Panc1 (cell line): ENCODE results near the gene ZNF629. TPM values are rescaled to one million over a fixed set of nuclear protein-coding genes. Genes with fewer than 3 reads are reported as not detected.
A peak's percentile ranks its signal among the peaks of the same experiment; 100 is the strongest.

Source experiments
- ATAC-seq: fragments of 200-7000 bp; cut with Tn5 transposase; 2 replicates; pipeline ENCODE4 v1.9.1; 2020; ENCODE audit warnings: mild to moderate bottlenecking, moderate library complexity
- BruUV-seq: library from RNA; stranded (reverse); fragments of 400-500 nt; replicated peaks from 2 replicates; lab custom pipeline; 2021; lab: Mats Ljungman, UMichigan
- CTCF ChIA-PET: fragments of 300-600 bp; sonication (Branson Sonifier 250); formaldehyde crosslinking; loops from one replicate; lab custom pipeline; 2022; ENCODE audit warnings: antibody characterized with exemption; lab: Charles Lee
- POLR2A ChIA-PET: fragments of 300-600 bp; sonication (Branson Sonifier 250); formaldehyde crosslinking; loops from one replicate; lab custom pipeline; 2022; ENCODE audit warnings: antibody characterized with exemption; lab: Charles Lee
- DNase-seq: peaks from one replicate; pipeline ENCODE4 v3.0.0-alpha.2; 2010; ENCODE audit warnings: low read depth, low spot score
- H3K27ac ChIP-seq: 2 replicates; pipeline ENCODE4 v1.5.1; 2011; ENCODE audit warnings: mild to moderate bottlenecking, low read length, inconsistent platforms
- H3K27me3 ChIP-seq: fragments of 200-500 bp; sonication (Bioruptor generic); 2 replicates; pipeline ENCODE4 v1.6.0; 2014; ENCODE audit warnings: low read length, inconsistent platforms; ENCODE audit not compliant: control insufficient read depth, insufficient read depth
- H3K36me3 ChIP-seq: fragments of 200-500 bp; sonication (Bioruptor generic); 2 replicates; pipeline ENCODE4 v1.5.1; 2014; ENCODE audit warnings: inconsistent platforms, mild to moderate bottlenecking, low read length, moderate library complexity; ENCODE audit not compliant: control insufficient read depth, insufficient read depth
- H3K4me1 ChIP-seq: 2 replicates; pipeline ENCODE4 v1.5.1; 2011; ENCODE audit warnings: inconsistent platforms, mild to moderate bottlenecking, low read length, moderate library complexity; ENCODE audit not compliant: control insufficient read depth, insufficient read depth
- H3K4me3 ChIP-seq, 2 experiments: 2 replicates each; pipeline ENCODE4 v1.5.1; 2011 to 2012; ENCODE audit warnings: low read depth in 2 of 2, low read length in 2 of 2, mild to moderate bottlenecking in 2 of 2, inconsistent platforms in 1 of 2, moderate library complexity in 1 of 2
- H3K9me3 ChIP-seq: fragments of 200-500 bp; sonication (Bioruptor generic); 2 replicates; pipeline ENCODE4 v1.5.1; 2014; ENCODE audit warnings: low read depth, mild to moderate bottlenecking, inconsistent platforms, low read length, moderate library complexity; ENCODE audit not compliant: control insufficient read depth, insufficient read depth
- CTCF ChIP-seq: fragments of 450-650 bp; IDR thresholded peaks from 2 replicates; pipeline ENCODE4 v1.5.1; 2017; ENCODE audit warnings: mild to moderate bottlenecking
- POLR2AphosphoS5 ChIP-seq: IDR thresholded peaks from 2 replicates; pipeline ENCODE4 v1.6.1; 2012; ENCODE audit warnings: mild to moderate bottlenecking, low read depth, low read length, moderate library complexity
- SIN3A ChIP-seq: IDR thresholded peaks from 2 replicates; pipeline ENCODE4 v1.6.1; 2012; ENCODE audit warnings: low read depth, mild to moderate bottlenecking, low read length, moderate library complexity, borderline replicate concordance; ENCODE audit not compliant: insufficient read depth
- TCF7L2 ChIP-seq: IDR thresholded peaks from 2 replicates; pipeline ENCODE4 v1.6.1; 2011; ENCODE audit warnings: mild to moderate bottlenecking, low read depth, low read length, inconsistent platforms
- in situ Hi-C: cut with HindIII; loops from 2 replicates; pipeline ENCODE4 v1.10.0; 2016; ENCODE audit warnings: low sequenced_read_pairs, low pct_unique_long_range_greater_than_20kb
- intact Hi-C: fragments of 100-400 bp; cut with micrococcal nuclease; formaldehyde crosslinking; loops from one replicate; pipeline ENCODE4 v1.10.0; 2022; ENCODE audit not compliant: unreplicated experiment
- total RNA-seq: library from RNA; stranded (reverse); gene quantifications from one replicate; pipeline ENCODE4 v1.2.1, GENCODE V29; 2021; ENCODE audit not compliant: unreplicated experiment
- TF ChIP-seq, protein P1 (sequence below), 2 experiments: IDR thresholded peaks; 2 replicates each; pipeline ENCODE4 v1.6.1; 2011 to 2012; ENCODE audit warnings: low read depth in 2 of 2, control low read depth in 1 of 2, low read length in 1 of 2, mild to moderate bottlenecking in 1 of 2, moderate library complexity in 1 of 2; ENCODE audit not compliant: insufficient read depth in 1 of 2

Gene ZNF629
- total RNA-seq, 1 experiment from 2014 or later = 19.2 TPM

- no peak for ATAC-seq
- in situ Hi-C loops (no loop called here), intact Hi-C loops (no loop called here)
- Histone ChIP-seq H3K9me3 (no peaks in the 10 kb centered on the region), H3K4me3 (no peak overlapping the region), H3K36me3 (peaks cover 2% of the 10 kb centered on the region; the same call in 1 of the 2 replicates), H3K4me1 (peaks cover 12% of the 10 kb centered on the region), H3K27me3 (no peaks in the 10 kb centered on the region), H3K27ac (no peak overlapping the region)
- CTCF ChIA-PET = no interaction called here
- BruUV-seq = no TSS peak
- no peak for DNase-seq
- TF ChIP-seq SIN3A (no peak), CTCF (no peak), TCF7L2 (no peak), POLR2AphosphoS5 (no peak)
- TF ChIP-seq, protein P1, sequence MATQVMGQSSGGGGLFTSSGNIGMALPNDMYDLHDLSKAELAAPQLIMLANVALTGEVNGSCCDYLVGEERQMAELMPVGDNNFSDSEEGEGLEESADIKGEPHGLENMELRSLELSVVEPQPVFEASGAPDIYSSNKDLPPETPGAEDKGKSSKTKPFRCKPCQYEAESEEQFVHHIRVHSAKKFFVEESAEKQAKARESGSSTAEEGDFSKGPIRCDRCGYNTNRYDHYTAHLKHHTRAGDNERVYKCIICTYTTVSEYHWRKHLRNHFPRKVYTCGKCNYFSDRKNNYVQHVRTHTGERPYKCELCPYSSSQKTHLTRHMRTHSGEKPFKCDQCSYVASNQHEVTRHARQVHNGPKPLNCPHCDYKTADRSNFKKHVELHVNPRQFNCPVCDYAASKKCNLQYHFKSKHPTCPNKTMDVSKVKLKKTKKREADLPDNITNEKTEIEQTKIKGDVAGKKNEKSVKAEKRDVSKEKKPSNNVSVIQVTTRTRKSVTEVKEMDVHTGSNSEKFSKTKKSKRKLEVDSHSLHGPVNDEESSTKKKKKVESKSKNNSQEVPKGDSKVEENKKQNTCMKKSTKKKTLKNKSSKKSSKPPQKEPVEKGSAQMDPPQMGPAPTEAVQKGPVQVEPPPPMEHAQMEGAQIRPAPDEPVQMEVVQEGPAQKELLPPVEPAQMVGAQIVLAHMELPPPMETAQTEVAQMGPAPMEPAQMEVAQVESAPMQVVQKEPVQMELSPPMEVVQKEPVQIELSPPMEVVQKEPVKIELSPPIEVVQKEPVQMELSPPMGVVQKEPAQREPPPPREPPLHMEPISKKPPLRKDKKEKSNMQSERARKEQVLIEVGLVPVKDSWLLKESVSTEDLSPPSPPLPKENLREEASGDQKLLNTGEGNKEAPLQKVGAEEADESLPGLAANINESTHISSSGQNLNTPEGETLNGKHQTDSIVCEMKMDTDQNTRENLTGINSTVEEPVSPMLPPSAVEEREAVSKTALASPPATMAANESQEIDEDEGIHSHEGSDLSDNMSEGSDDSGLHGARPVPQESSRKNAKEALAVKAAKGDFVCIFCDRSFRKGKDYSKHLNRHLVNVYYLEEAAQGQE (IDR thresholded peaks at IDR 0.05; ENCODE audit: insufficient read depth in 1 of 2, low read depth in 2 of 2, low read length in 1 of 2) = no peak
- POLR2A ChIA-PET = no interaction called here
Measured at GRCh38 chr16:30780021-30780420, 7.0 kb downstream of the ZNF629 start.

GRCh38 chr16:30779596-30779995 lies 7.4 kb downstream of the ZNF629 start:
- H3K4me1 ChIP-seq = peaks cover 15% of the 10 kb centered on the region
- peaks cover 2% of the 10 kb centered on the region; the same call in 1 of the 2 replicates for H3K36me3 ChIP-seq
- ChIA-PET POLR2A (no interaction called here), CTCF (no interaction called here)
- no peak overlapping the region for H3K27ac ChIP-seq
- intact Hi-C loops (no loop called here), in situ Hi-C loops (no loop called here)
- ATAC-seq (no peak), DNase-seq (no peak)
- no peak overlapping the region for H3K4me3 ChIP-seq
- no TSS peak for BruUV-seq
- H3K9me3 ChIP-seq = no peaks in the 10 kb centered on the region
- no peaks in the 10 kb centered on the region for H3K27me3 ChIP-seq
- TF ChIP-seq POLR2AphosphoS5 = peak; percentile 38
- TF ChIP-seq CTCF = no peak
